HG02943 (cell line): ENCODE results near the gene NUDT16.

ENCODE experiments used
- ATAC-seq: cut with Tn5 transposase; IDR thresholded peaks from one replicate; pipeline ENCODE4 v1.9.1; 2021; ENCODE audit warnings: mild to moderate bottlenecking, low read depth, moderate library complexity; ENCODE audit not compliant: unreplicated experiment

NUDT16 gene

GRCh38 chr3:131380821-131381444 lies 641 bp upstream of the NUDT16 start:
- ATAC-seq, result peak; percentile 28

- ATAC-seq, result no peak
These were observed 5.0 kb downstream of the NUDT16 start for GRCh38 chr3:131386429-131387165.

- ATAC-seq, result no peak
These were observed 6.4 kb downstream of the NUDT16 start for GRCh38 chr3:131387796-131388489.

- no peak for ATAC-seq
These were observed 6.9 kb downstream of the NUDT16 start for GRCh38 chr3:131388490-131388799.

GRCh38 chr3:131390331-131390730 lies 8.8 kb downstream of the NUDT16 start:
- no peak for ATAC-seq

GRCh38 chr3:131393051-131393450 lies 11.5 kb downstream of the NUDT16 start:
- ATAC-seq, result no peak

GRCh38 chr3:131393868-131394267 lies 12.3 kb downstream of the NUDT16 start:
- ATAC-seq, result no peak

GRCh38 chr3:131394400-131394799 lies 12.8 kb downstream of the NUDT16 start:
- ATAC-seq, result no peak

- no peak for ATAC-seq
These were observed 14.6 kb downstream of the NUDT16 start for GRCh38 chr3:131396170-131396569.

- no peak for ATAC-seq
These were observed 16.3 kb downstream of the NUDT16 start for GRCh38 chr3:131397889-131398288.

GRCh38 chr3:131401978-131402377 lies 20.4 kb downstream of the NUDT16 start:
- ATAC-seq, result no peak

- ATAC-seq, result no peak
These were observed 20.9 kb downstream of the NUDT16 start for GRCh38 chr3:131402391-131403039.

- no peak for ATAC-seq
These were observed 21.8 kb downstream of the NUDT16 start for GRCh38 chr3:131403216-131403895.

- ATAC-seq, result no peak
These were observed 23.8 kb downstream of the NUDT16 start for GRCh38 chr3:131405411-131405810.

GRCh38 chr3:131406274-131406673 lies 24.7 kb downstream of the NUDT16 start:
- no peak for ATAC-seq

- ATAC-seq, result no peak
These were observed 36.2 kb downstream of the NUDT16 start for GRCh38 chr3:131417751-131418150.

GRCh38 chr3:131421301-131421700 lies 39.7 kb downstream of the NUDT16 start:
- no peak for ATAC-seq

- ATAC-seq, result no peak
These were observed 40.5 kb downstream of the NUDT16 start for GRCh38 chr3:131421957-131422498.

- ATAC-seq, result no peak
These were observed 45.7 kb downstream of the NUDT16 start for GRCh38 chr3:131427226-131427625.

- ATAC-seq, result no peak
These were observed 50.2 kb downstream of the NUDT16 start for GRCh38 chr3:131431754-131432153.
